ELF-1 (cell line): Measurements from ENCODE around the gene CRKL.
"Not testable (repeated sequence)": the region's sequence is repeated elsewhere in the genome, so short reads cannot be mapped to it uniquely, and the experiment has no call there.

ENCODE experiments used
- DNase-seq: peaks from one replicate; pipeline ENCODE4 v3.0.0-alpha.2; 2016; ENCODE audit warnings: low read depth, low spot score

Gene CRKL

DNA sequence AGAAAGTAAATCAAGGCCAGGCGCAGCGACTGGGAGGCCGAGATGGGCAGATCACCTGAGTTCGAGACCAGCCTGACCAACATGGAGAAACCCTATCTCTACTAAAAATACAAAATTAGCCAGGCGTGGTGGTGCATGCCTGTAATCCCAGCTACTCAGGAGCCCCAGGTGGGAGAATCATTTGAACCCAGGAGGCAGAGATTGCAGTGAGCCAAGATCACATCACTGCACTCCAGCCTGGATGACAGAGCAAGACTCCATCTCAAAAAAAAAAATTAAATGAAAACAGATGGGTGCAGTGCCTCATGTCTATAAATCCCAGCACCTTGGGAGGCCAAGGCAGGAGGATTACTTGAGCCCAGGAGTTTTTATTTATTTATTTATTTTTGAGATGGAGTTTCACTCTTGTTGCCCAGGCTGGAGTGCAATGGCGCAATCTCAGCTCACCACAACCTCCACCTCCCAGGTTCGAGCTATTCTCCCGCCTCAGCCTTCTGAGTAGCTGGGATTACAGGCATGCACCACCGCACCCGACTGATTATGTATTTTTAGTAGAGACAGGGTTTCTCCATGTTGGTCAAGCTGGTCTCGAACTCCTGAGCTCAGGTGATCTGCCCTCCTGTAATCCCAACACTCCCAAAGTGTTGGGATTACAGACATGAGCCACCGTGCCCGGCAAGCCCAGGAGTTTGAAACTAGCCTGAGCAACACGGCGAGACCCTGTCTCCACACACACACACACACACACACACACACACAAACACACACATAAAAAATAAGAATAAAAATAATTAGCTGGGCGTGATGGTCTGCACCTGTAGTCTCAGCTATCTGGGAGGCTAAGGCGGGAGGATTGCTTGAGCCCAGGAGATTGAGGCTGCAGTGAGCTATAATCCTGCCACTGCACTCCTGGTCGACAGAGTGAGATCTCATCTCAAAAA is 15.8 kb upstream of the CRKL start:
- not testable (repeated sequence) for DNase-seq

DNA sequence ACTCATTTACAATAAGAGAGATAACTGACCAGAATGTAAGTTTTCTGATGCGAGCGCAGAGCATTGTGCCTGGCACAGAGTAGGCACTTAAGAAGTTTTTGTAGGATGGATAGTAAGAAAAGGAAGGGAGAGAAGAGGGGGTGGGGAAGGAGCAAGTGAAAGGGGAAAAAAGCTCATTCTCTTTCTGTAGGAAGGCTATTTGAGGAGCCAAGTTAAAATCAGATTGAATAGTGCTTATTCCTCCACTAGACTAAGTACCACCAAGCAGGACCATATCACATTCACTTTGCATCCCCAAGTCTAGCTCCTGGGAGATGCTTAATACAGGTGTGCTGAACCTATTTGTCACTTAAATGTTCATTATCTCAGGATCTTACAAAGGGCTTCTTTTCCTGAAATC is 14.1 kb upstream of the CRKL start:
- DNase-seq = no peak

DNA sequence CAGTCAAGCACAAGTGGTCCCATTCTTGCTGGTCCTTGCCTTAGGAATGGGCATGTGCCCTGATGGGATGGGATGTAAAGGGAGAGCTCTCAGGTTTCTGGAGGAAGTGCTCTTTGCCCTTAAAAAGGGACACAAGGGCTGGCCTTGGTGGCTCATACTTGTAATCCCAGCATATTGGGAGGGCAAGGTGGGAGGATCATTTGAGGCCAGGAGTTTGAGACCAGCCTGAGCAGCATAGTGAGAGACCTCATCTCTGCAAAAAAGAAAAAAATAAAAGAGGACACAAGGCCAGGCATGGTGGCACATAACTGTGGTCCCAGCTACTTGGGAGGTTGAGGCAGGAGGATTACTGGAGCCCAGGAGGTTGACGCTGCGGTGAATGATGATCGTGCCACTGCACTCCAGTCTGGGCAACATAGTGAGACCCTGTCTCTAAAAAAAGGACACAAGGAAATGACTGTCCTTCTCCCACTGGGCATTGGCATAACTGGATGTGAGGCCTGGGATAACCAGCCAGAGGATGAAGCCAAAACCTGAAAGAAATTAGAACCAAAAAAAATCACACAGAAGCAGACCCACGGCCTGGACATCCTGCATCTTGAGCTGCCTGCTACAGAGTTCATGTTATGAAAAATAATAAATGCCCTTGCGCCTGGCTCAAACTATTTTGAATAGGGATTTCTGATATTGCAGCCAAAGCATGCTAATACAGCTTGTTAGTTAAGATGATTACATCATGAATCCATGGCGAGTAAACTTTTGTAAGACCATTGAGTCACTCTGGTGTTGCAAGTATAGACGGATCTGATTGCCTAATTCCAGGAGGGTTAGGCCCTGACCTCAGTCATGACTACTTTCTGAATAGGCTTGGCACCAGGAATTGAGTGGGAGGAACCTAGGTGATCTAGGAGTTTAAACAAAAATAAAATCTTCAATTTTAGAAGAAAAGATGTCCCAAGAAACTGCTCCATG is 12.9 kb upstream of the CRKL start:
- no peak for DNase-seq

DNA sequence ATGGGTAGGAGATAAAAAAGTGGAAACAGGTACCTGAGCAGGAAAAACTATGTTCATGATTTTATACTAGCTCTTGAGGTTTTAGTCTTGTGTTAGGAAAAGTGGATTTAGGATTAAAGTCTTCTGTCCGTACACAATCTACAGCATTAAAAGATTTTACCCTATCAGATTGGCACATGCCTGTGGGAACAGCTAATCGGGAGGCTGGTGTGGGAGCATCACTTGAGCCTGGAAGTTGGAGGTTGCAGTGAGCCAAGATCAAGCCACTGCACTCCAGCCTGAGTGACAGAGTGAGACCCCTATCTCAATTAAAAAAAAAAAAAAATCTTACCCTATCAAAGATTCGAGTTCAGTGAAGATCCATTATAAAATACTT is 12.2 kb upstream of the CRKL start:
- DNase-seq = no peak

DNA sequence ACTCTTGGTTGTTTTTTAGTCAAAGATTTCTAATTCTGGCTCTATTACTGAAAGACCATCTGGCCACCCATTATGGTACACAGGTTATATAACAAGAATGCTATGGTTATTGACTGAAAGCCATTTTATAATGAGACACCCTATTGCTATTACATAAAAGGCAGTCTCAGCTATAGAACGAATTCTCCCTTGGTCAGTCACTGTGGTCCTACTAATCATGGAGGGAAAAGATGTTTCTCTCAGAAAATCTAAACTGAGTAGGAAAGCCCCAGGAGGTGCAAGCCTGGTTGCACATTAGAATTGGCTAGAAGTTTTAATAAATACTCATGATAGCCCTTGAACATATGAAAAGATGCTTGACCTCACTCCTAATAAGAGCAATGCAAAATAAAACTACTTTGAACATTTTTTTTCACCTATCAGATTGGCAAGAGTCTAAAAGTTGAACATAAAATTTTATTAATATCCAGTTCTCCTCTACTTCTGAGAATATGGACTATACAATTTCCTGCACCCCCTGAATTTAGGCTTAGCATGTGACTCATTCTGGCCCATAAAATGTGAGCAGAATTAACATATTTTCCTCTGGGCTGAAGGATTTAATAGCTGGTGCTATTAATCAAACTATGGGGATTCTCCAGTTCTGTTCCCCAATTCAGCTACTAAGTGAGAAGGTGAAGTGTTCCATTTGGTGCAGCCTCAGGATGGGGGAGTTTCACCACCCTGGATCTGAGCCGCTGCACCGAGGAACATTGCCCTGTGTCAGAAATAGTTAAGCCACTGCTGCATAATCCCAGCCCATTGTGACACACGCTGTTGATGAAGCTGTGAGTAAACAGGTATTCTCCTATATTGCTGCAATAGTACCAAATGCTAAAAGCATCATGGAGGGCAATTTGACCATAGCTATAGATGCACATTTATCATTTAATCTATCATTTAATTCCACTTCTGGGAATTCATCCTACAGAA is 11.5 kb upstream of the CRKL start:
- DNase-seq = no peak

DNA sequence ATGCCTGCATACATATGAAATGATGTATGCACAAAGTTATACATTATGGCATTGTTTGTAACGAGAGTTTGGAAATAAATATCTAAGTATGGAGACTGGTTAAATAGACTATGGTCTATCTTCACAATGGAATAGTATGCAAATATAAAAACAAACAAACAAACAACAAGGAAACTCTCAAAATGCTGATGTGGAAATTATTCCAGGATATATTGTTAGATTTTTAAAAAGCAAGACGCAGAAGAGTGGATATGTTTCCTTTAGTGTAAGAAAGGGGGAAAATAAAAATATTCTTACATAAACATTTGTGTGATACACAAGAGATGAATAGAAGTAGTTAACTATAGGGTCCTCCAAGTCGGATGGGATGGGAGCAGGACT is 10.8 kb upstream of the CRKL start:
- no peak for DNase-seq

DNA sequence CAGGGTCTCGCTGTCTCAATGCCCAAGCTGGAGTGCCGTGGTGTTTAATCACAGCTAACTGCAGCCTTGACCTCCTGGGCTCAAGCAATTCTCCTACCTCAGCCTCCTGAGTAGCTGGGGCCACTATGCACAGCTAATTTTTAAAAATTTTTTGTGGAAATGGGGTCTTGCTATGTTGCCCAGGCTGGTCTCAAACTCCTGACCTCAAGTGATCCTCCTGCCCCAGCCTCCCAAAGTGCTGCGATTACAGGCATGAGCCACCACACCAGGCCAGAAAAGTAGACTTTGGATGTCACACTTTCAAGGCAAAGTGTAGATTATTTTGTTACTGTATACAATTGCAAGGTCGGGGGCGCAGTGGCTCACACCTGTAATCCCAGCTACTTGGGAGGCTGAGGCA is 8.5 kb upstream of the CRKL start:
- not testable (repeated sequence) for DNase-seq

DNA sequence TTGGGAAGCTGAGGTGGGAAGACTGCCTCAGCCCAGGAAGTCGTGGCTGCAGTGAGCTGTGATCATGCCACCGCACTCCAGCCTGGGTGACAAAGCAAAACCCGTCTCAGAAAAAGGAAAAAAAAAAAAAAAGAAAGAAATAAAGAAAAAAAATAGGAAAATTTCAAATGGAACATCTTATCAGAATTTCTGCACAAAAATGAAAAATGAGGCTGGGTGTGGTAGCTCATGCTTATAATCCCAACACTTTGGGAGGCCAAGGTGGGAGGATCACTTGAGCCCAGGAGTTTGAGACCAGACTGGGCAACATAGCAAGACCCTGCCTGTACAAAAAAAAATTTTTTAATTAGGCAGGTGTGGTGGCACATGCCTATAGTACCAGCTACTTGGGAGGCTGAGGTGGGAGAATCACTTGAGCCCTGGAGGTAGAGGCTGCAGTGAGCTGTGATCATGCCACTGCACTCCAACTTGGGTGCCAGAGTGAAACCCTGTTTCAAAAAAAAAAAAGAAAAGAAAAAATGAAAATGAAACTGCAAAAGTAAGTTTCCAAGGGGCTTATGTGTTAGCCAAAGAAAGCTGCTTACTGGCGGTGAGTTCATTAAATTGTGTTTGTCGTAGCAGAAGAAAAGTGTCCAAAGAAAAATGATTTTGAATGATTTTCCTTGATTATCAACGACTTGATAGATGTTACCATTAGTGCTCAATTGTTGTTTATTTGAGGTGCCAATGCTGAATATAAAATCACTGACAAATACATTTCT is 7.5 kb upstream of the CRKL start:
- no peak for DNase-seq

DNA sequence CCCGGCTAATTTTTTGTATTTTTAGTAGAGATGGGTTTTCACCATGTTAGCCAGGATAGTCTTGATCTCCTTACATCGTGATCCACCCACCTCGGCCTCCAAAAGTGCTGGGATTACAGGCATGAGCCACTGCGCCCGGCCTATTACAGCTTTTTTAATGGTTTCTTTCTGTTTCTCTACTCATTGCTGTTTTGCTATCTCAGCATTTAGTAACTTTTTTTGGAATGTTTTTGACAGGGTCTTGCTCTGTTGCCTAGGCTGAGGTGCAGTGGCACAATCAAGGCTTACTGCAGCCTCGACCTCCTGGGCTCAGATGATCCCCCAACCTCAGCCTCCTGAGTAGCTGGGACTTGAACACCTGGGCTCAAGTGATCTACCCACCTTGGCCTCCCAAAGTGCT is 4.7 kb upstream of the CRKL start:
- no peak for DNase-seq

DNA sequence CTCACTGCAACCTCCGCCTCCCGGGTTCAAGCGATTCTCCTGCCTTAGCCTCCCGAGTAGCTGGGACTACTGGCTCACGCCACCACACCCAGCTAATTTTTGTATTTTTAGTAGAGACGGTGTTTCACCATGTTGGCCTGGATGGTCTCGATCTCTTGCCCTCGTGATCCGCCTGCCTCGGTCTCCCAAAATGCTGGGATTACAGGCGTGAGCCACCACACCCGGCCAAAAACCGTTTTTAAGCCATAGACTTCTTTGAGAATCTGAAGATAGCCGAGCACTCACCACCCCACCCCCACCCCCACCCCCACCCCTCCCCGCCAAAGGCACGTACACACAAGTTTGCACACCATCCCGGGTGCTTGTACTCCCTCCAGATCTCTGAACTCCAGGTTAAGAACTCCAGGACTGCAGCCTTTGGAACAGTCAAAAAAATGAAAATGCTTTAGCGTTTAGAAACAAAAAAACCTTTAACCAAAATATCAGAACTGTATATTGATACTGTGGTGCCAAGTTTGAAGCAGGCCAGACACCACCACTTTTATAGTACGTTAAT is 1.5 kb downstream of the CRKL start:
- no peak for DNase-seq

DNA sequence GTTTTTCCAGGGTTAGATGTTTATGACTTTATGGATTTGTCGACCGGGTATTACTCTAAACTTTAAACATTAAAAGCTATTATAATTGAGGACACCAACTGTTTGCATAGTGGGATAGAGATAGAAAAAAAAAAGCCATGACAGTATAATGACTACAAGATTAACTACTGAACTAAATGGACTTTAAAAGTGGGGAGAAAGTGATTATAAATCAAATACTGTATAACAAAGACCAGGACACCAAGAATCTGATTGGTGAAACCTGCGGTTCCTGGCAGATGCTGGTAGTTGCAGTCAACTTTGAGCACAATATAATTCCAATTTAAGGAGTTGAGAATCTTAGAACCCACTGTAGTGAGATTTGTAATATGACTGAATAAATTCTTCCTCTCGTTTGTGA is 2.5 kb downstream of the CRKL start:
- no peak for DNase-seq

DNA sequence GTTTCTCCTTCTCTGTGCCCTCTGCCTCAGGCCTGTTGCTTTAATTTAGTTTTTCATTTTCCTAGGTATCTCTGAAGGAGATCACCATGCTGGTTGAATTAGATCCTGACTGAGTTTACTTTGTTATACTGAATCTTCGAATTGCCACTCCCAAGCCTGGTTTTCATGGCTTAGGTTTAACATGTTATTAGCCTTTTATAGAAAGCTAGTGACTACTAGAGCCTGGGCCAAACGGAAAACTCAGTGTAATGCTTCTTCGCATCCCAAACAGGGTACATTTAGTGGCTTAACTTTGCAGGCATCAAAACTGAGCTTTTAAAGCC is 3.6 kb downstream of the CRKL start:
- DNase-seq = no peak

DNA sequence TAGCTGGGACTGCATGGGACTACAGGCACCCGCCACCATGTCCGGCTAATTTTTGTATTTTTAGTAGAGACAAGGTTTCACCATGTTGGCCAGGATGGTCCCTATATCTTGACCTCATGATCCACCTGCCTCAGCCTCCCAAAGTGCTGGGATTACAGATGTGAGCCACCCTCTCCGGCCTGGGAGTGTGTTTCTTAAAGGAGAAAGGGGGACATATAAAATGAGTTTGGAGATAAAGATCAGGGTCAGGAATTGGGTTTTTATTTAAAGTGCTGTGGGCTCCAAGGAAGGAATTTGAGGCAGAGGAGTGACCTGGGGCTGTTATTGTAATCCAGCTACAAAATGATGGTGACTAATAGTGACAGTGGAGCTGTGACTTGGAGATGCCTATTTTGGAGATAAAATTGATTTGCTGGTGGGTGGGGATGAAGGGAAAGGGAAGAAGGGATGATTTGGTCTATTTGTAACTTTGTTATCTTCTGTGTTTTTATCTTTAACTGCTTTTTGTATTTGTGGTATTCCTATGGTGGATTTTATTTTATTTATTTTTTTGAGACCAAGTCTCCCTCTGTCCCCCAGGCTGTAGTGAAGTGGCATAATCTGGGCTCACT is 5.0 kb downstream of the CRKL start:
- DNase-seq = peak; percentile 33

DNA sequence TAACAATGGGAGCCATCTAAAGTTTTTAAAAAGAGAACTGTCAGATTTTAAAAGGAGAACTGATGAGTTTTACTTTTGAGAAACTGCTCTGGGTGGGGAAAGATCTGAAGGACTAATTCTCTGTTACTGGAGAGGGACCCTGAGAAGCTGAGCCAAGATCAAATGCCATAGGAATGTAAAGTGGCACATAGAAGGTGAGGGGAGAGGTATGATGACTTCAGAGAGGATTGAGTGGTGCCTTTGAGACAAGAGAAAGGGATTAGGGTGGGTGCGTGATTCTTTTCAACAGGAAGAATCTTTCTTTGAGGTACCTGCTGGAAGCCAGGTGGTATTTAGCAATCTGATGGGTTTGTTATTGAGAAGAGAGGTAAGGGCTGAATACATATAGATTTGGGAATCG is 9.0 kb downstream of the CRKL start:
- DNase-seq = no peak

DNA sequence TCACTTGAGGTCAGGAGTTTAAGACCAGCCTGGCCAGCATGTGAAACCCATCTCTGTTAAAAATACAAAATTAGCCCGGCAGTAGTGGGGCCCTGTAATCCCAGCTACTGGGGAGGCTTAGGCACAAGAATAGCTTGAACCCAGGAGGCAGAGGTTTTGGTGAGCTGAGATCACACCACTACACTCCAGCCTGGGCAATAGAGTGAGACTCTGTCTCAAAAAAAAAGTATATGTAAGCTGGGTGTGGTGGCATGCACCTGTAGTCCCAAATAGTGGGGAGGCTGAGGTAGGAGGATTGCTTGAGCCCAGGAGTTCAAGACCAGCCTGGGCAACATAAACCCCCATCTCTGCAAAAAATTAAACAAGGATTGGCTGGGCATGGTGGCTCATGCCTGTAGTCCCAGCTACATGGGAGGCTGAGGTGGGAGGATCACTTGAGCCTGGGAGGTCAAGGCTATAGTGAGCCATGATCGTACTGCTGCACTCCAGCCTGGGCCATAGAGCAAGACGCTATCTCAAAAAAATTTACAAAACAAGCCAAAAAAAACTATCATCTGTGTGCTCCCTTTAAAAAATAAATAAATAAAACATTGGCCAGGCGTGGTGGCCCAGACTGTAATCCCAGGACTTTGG is 10.8 kb downstream of the CRKL start:
- no peak for DNase-seq

DNA sequence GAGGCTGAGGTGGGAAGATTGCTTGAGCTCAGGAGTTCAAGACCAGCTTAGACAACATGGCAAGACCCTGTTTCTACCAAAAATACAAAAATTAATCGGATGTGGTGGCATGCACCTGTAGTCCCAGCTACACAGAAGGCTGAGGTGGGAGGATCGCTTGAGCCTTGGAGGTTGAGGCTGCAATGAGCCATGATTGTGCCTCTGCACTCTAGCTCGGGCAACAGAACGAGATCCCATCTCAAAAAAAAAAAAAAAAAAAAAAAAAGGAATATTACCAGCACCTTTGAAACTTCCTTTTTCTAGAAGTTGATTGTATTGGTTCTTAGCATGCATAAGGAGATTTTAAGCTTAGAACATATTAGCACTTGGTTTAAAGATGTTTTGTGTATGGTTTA is 11.4 kb downstream of the CRKL start:
- no peak for DNase-seq

DNA sequence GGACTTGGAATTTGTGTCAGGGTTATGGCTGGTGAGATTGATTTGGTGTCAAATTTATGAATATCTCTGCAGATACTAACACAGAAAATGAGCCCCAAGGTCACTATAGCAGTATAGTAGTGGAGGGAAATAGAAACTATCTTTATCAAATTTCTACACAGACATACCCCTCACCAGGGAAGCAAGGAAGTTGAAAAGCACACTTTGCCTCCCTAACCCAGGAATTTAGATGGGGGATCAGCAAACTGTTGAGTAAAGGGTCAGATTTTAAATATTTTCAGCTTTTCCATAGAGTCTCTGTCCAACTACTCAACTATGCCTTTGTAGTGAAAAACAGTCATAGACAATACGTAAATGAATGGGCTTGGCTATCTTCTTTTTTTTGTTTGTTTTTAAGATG is 12.8 kb downstream of the CRKL start:
- DNase-seq = no peak

DNA sequence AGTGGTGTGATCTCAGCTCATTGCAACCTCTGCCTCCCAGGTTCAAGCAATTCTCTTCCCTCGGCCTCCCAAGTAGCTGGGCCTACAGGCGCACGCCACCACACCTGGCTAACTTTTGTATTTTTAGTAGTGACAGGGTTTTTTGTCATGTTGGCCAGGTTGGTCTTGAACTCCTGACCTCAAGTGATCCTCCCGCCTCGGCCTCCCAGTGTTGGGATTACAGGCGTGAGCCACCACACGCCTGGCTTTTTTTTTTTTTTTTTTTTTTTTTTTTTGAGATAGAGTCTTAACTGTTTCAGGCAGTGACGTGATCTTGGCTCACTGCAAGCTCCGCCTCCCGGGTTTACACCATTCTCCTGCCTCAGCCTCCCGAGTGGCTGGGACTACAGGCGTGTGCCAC is 13.2 kb downstream of the CRKL start:
- DNase-seq = not testable (repeated sequence)

DNA sequence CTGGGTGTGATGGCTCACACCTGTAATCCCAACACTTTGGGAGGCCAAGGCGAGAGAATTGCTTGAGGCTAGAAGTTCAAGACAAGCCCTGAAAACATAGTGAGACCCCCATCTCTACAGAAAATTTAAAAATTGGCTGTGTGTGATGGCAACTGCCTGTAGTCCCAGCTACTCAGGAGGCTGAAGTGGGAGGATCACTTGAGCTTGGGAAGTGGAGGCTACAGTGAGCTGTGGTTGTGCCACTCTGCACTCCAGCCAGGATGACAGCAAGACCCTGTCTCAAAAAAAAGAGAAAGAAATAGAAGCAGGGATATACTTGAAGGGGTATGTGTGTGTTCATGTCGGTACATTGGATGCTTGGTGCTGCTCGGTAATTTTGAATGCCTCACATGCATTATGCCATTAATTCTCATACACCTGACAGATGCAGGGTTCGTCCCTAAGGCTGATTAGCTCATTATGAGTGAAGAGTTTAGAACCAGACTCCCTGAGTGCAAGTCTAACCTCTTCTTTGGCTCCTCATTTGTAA is 14.0 kb downstream of the CRKL start:
- DNase-seq = no peak
